Spinal cord (tissue), 10 donors: Measurements from ENCODE around the gene GSS. TPM values are rescaled to one million over a fixed set of nuclear protein-coding genes. Genes with fewer than 3 reads are reported as not detected.
A peak's percentile ranks its signal among the peaks of the same experiment; 100 is the strongest.
"Not testable (repeated sequence)": the region's sequence is repeated elsewhere in the genome, so short reads cannot be mapped to it uniquely, and the experiment has no call there.

Experiments used
- DNase-seq, 6 donors: peaks; one replicate each; pipeline versions ENCODE4 v3.0.0 to v3.0.0-alpha.2; 2013 to 2015; ENCODE audit warnings: low spot score in 6 of 6, low read depth in 4 of 6
- H3K27ac ChIP-seq: one replicate; pipeline ENCODE4 v1.5.1; 2013; ENCODE audit warnings: low read depth, low read length, control low read depth
- H3K27me3 ChIP-seq: one replicate; pipeline ENCODE4 v1.6.1; 2013; ENCODE audit warnings: low read length; ENCODE audit not compliant: control insufficient read depth, insufficient read depth
- H3K36me3 ChIP-seq: one replicate; pipeline ENCODE4 v1.6.1; 2013; ENCODE audit warnings: low read length; ENCODE audit not compliant: control insufficient read depth, insufficient read depth
- H3K4me1 ChIP-seq: one replicate; pipeline ENCODE4 v1.6.1; 2013; ENCODE audit warnings: low read length; ENCODE audit not compliant: control insufficient read depth, insufficient read depth
- H3K4me3 ChIP-seq: one replicate; pipeline ENCODE4 v1.5.1; 2013; ENCODE audit warnings: low read depth, low read length, control low read depth
- H3K9me3 ChIP-seq: one replicate; pipeline ENCODE4 v1.6.1; 2013; ENCODE audit warnings: low read length; ENCODE audit not compliant: control insufficient read depth, insufficient read depth
- WGBS: methylation state at CpG from one replicate; pipeline ENCODE4 v1.1.5; 2013; ENCODE audit warnings: missing lambda C conversion rate; ENCODE audit not compliant: insufficient coverage; 5-methylcytosine and 5-hydroxymethylcytosine counted together
- polyA plus RNA-seq, 2 donors: library from polyadenylated mRNA; unstranded; fragments of 120-200 nt; gene quantifications; one replicate each; pipeline ENCODE4 v1.2.1, GENCODE V29; 2013; ENCODE audit not compliant: insufficient read length in 2 of 2
- total RNA-seq, 2 donors: library from RNA; depleted of rRNA in 1 of 2; stranded (reverse); fragments of 120-200 nt in 1 of 2; fragments of >200 nt in 1 of 2; gene quantifications; one replicate each; pipeline versions ENCODE4 v1.2.3 to v1.2.4, GENCODE V29; 2013 to 2014
- donor health status: healthy.

GSS gene
- total and polyA plus RNA-seq, 4 donors, result 34.5 to 51.0 (median 46.8) TPM

- no peak overlapping the region for H3K27ac ChIP-seq
- no peaks in the 10 kb centered on the region for H3K27me3 ChIP-seq
- H3K9me3 ChIP-seq, result no peaks in the 10 kb centered on the region
- peaks cover 16% of the 10 kb centered on the region for H3K36me3 ChIP-seq
- no peak for DNase-seq
- no peaks in the 10 kb centered on the region for H3K4me1 ChIP-seq
- no peak overlapping the region for H3K4me3 ChIP-seq
Observed at GRCh38 chr20:34920055-34920454, 35.6 kb downstream of the GSS start.

DNA sequence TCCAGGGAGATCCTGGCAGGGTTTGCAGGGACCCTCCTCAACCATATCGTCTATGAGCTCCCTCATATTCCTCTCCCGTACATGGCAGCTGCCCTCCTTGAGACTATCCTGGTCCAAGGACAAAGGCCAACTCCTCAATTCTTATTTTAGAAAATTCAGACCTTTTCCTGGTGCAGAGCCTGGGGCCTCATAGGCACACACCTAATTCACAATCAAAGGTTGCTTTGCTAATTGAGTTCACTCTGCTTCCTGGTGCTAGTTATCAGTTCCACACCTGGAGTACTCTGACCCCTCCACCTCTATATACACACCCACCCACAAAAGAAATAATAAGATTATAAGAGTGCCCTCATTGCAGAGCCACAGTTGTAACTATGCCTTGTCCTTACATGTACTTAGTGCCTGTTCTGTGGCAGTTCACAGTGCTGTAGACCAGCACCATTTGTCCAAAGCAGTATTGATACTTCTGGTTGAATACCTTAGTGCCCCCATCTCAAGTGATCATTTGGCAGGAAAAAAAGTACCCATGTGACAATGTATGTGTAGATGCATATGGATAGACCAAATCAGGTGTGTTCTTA is 38.7 kb downstream of the GSS start:
- no peak overlapping the region for H3K4me3 ChIP-seq
- H3K27ac ChIP-seq, result no peak overlapping the region
- H3K27me3 ChIP-seq, result no peaks in the 10 kb centered on the region
- H3K36me3 ChIP-seq, result peaks cover 17% of the 10 kb centered on the region
- WGBS, result 85% methylated on average over 2 of the region's 2 CpGs
- no peak for DNase-seq
- no peaks in the 10 kb centered on the region for H3K4me1 ChIP-seq
- no peaks in the 10 kb centered on the region for H3K9me3 ChIP-seq

DNA sequence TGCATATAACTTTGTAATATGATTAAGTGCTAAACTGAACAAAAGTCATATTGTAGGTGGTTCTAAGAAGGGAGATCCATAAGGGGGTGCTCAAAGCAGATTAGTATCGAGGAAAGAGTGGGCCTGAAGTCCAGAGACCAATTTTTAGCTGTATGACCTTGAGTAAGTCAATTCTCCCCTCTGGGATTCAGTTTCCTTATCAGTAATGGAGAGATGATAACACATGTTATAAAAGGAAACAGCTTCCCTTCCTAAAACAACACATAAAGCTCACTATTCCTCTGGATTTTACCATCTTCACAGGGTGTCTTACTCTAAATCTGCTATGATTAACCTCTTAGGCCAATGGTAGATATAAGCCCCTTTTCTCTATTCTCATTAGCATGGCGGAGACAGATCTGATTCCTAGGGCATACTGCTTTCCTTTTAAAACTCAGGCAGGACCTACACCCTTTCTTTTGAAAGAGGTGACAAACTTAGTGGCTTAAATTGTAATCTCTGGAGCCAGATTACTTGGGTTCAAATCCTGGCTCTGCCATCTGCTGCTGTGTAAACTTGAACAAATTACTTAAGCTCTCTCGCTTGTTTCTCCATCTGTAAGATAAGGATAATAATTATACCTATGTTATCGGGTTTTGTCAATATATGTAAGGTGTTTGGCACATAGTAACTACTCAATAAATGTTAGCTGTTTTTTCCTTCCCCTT is 39.7 kb downstream of the GSS start:
- no peaks in the 10 kb centered on the region for H3K4me1 ChIP-seq
- no peak for DNase-seq
- no peaks in the 10 kb centered on the region for H3K9me3 ChIP-seq
- no peak overlapping the region for H3K4me3 ChIP-seq
- H3K27ac ChIP-seq, result no peak overlapping the region
- H3K27me3 ChIP-seq, result no peaks in the 10 kb centered on the region
- H3K36me3 ChIP-seq, result peaks cover 12% of the 10 kb centered on the region
- 83% methylated on average over 1 of the region's 4 CpGs for WGBS

DNA sequence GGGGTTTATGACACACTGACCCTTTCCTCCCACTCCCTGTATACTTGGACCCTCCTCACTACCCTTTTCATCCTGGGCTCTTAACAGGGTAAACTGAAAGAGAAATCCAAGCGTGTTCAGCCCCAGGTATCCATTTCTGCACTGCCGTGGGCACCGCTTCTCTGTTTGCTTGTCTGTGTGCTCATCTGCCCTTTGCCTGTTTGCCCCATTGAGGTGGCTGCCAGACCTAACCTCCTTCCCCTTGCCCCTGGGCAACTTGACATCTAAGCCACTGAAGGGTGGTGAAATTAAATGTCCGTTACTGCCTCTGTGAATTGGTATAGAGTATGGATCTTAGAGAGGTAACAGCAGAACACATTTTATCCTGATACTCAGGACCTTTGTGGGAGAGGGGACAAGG is 40.5 kb downstream of the GSS start:
- Histone ChIP-seq H3K36me3 (peaks cover 7% of the 10 kb centered on the region), H3K4me1 (no peaks in the 10 kb centered on the region)
- 94% methylated on average over 3 of the region's 4 CpGs for WGBS

DNA sequence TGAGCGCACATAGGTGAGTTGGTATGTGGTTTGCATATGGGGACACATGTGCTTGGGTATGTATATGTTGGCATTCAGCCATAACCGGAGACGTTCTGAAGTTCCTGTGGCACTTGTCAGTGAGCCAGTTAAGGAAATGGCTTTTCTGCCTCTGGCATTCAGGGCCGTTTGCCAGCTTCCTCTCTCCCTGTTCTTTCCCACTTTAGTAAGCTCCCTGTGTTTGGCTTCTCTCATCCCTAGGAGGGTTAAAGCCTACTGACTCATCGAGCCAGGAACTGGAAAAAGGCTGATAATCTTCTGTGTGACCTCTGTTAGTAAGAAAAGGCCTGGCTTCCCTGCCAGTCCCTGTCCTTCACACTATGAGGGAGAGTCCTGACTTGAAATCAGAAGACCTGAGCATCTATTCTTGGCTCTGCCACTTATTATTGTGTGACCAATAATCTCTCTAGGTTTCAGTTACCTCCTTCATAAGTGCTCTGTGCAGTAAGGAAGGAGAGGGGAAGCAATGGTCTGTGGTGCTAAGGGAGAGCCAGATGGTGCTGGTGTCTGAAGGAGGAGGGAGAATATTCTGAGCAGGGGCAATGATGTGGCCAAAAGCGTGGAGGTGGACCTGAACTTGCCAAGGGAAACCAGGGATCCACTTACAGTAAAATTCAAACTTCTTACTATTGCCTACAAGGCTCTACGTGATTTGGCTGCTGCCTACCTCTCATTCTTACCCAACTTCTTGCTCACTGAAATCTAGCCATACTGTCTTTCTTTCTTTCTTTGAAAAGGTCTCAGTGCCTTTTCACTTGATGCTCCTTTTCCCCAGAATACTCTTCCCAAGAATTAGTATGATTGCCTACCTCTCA is 47.8 kb downstream of the GSS start:
- no peak overlapping the region for H3K4me3 ChIP-seq
- H3K27me3 ChIP-seq, result no peaks in the 10 kb centered on the region
- no peak overlapping the region for H3K27ac ChIP-seq
- H3K9me3 ChIP-seq, result no peaks in the 10 kb centered on the region
- DNase-seq, result peak in 4 of 6 donors; percentile 9 to 82 (median 30)
- H3K36me3 ChIP-seq, result no peaks in the 10 kb centered on the region
- WGBS, result 43% methylated on average over 3 of the region's 7 CpGs
- no peaks in the 10 kb centered on the region for H3K4me1 ChIP-seq

More for the DNA sequence above, 40.5 kb downstream of the GSS start:
- Histone ChIP-seq H3K9me3 (no peaks in the 10 kb centered on the region), H3K4me3 (no peak overlapping the region), H3K27ac (no peak overlapping the region), H3K27me3 (no peaks in the 10 kb centered on the region)
- no peak for DNase-seq

GRCh38 chr20:34904202-34904621 is 51.4 kb downstream of the GSS start:
- no peak for DNase-seq
- H3K27ac ChIP-seq, result no peak overlapping the region
- H3K27me3 ChIP-seq, result no peaks in the 10 kb centered on the region
- no peaks in the 10 kb centered on the region for H3K4me1 ChIP-seq
- 93% methylated on average over 3 of the region's 3 CpGs for WGBS
- no peak overlapping the region for H3K4me3 ChIP-seq
- H3K36me3 ChIP-seq, result no peaks in the 10 kb centered on the region
- H3K9me3 ChIP-seq, result no peaks in the 10 kb centered on the region

DNA sequence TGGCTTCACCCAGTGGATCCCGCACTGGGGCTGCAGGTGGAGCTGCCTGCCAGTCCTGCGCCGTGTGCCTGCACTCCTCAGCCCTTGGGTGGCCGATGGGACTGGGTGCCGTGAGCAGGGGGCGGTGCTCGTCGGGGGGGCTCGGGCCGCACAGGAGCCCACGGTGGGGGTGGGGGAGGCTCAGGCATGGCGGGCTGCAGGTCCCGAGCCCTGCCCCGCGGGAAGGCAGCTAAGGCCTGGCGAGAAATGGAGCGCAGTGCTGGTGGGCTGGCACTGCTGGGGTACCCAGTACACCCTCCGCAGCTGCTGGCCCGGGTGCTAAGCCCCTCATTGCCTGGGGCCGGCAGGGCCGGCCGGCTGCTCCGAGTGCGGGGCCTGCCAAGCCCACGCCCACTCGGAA is 56.9 kb downstream of the GSS start:
- H3K4me3 ChIP-seq, H3K27ac ChIP-seq, DNase-seq, H3K9me3 ChIP-seq, H3K4me1 ChIP-seq, H3K27me3 ChIP-seq, H3K36me3 ChIP-seq: not testable (repeated sequence)
- WGBS, result 97% methylated on average over 17 of the region's 26 CpGs

DNA sequence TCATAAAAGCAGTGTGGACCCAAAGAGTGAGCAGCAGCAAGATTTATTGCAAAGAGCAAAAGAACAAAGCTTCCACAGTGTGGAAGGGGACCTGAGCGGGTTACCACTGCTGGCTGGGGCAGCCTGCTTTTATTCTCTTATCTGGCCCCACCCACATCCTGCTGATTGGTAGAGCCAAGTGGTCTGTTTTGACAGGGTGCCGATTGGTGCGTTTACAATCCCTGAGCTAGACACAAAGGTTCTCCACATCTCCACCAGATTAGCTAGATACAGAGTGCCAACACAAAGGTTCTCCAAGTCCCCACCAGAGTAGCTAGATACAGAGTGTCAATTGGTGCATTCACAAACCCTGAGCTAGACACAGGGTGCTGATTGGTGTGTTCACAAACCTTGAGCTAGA is 57.5 kb downstream of the GSS start:
- not testable (repeated sequence) for H3K27ac ChIP-seq, H3K4me3 ChIP-seq, DNase-seq, H3K4me1 ChIP-seq, H3K9me3 ChIP-seq, H3K27me3 ChIP-seq, H3K36me3 ChIP-seq
- WGBS, result no CpG with 5 or more reads among the region's 3 CpGs

GRCh38 chr20:34896086-34896621 is 59.5 kb downstream of the GSS start:
- Histone ChIP-seq H3K36me3 (no peaks in the 10 kb centered on the region), H3K4me3 (no peak overlapping the region), H3K4me1 (no peaks in the 10 kb centered on the region), H3K27me3 (no peaks in the 10 kb centered on the region), H3K9me3 (no peaks in the 10 kb centered on the region), H3K27ac (no peak overlapping the region)
- WGBS, result 75% methylated on average over 1 of the region's 1 CpG
- DNase-seq, result no peak
